Stimulated activated CD8-positive, alpha-beta memory T cell treated with anti-CD3 and anti-CD28 coated beads, Interleukin-2, amount 100 ng/mL, for 48 hours (primary cell): Measurements from ENCODE around the gene CASZ1.

ENCODE experiments used
- DNase-seq, 2 donors: peaks; one replicate each; pipeline ENCODE4 v3.0.0-alpha.2; 2020; ENCODE audit warnings: low read depth in 2 of 2

The CASZ1 gene

DNA sequence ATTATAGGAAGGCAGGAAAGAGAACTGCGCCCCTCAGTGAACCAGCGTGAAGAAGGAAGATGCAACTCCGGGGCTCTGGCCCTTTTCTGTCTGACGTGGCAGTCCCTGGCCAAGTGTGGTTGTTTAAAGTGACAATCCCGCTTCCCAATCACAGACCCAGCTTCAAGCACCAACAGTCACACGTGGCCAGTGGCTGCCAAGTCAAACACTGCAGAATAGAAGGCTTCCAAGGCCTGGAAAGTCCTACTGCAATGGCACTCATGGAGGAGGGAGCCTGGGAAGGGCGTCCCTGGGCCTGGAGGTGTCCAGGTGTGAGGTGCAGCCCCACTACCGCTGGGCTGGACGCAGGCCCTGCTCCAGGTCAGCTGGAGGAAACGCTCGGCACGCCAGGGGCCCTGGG lies 143.8 kb downstream of the CASZ1 start:
- DNase-seq = no peak

DNA sequence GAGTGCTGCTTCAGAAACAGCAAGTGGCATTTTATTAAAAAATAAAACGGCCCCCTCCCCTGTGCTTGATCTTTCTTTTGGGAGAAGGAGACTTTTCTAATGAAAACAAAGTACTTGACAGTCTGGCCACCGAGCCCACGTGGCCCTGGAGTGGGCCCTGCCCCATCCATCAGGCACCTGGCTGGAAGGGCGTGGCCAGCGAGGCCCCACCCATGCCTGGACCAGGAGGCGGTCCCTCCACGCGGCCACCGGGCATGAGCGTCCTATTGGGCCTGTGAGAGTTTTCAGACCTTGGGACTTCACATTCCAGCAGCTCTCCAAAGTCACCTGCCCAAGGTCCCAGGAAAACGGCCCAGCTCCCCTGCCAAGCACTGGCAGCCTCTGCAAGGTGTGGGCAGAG lies 144.7 kb downstream of the CASZ1 start:
- no peak for DNase-seq

DNA sequence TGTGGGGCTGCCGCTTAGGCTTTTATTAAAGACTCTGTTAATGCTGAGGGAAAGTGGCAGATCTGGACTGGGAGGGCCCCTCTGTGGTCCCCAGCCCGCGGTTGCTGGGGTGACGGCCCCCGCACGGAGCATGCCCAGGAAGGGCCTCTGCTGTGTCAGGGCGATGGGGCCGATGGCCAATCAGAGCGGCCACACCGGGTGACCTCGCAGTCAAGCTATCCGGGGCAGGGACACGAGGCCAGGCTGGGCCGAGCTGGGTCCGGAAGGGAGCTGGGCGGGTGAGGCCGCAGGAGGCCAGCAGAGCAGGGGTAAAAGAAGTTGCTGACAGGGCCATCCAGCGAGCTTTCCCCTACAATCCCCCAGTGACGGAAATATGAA lies 145.1 kb downstream of the CASZ1 start:
- no peak for DNase-seq

DNA sequence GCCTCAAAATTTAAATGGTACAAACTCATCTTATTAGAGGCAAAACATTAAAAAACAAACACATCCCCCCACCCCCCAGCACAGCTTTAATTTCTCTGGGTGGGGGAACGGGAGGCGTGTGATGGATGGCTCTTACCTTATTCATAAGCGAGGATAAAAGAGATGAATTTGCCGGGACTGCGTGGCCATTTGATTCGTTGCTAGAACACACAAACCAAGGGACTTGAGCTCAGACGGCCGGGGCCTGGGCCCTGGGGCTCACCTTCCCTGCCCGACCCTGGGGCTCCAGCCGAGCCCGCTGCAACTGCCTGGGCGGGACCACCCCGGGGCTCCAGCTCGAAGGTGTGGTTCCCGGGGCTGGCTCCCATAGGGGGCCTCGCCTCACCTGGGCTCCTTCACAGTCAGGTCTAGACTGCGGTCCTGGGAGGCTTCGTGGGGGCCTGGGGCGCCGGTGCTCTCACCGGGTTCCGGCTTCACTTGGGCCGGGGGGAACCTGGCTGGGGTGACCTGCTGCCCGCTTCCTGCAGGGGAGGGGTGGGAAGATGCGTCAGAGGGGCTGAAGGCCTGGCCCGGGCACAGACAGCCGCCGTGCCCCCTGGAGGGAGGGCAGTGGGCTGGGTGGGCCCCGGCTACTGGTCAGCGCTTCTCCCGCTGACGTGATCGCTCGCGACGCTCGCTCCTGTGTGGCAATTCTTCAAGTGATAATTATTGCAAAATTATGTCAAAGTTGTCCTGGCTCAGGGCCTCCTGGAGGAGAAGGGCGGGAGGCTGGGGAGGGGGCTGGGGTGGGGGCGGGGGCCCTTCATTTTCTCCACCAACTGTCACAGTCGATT lies 145.7 kb downstream of the CASZ1 start:
- DNase-seq = no peak

DNA sequence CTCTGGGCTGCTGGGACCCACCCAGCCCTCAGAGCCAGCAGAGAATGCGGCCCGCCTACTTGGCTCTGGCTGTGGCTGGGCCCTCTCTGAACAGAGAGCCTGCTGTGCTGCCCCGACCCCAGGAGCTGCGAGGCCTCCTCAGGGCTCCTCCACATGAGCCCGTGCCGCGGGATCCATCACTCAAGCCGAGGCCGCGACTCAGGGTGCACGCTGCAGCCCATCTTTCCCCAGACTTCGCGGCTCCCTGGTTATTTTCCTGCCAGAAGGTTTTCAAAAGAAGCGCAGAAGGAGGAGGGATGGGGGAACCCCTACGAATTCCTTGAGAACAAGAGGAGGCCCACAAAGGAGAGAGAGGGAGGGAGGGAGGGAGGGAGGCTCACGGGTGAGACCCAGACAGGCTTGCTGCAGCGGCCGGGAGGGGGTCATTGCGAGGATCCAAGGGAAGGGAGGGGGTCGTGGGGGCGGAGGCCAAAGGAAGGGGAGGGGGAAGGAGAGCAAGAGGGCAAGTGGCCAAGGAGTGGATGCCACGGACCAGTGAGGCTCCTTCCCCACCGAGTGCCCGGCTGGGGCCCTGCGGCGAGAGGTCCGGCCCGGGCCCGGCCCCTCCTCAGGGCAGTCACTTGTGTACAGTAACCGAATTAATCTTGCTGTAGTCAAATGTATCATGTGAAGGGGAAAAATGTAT lies 146.8 kb downstream of the CASZ1 start:
- no peak for DNase-seq

DNA sequence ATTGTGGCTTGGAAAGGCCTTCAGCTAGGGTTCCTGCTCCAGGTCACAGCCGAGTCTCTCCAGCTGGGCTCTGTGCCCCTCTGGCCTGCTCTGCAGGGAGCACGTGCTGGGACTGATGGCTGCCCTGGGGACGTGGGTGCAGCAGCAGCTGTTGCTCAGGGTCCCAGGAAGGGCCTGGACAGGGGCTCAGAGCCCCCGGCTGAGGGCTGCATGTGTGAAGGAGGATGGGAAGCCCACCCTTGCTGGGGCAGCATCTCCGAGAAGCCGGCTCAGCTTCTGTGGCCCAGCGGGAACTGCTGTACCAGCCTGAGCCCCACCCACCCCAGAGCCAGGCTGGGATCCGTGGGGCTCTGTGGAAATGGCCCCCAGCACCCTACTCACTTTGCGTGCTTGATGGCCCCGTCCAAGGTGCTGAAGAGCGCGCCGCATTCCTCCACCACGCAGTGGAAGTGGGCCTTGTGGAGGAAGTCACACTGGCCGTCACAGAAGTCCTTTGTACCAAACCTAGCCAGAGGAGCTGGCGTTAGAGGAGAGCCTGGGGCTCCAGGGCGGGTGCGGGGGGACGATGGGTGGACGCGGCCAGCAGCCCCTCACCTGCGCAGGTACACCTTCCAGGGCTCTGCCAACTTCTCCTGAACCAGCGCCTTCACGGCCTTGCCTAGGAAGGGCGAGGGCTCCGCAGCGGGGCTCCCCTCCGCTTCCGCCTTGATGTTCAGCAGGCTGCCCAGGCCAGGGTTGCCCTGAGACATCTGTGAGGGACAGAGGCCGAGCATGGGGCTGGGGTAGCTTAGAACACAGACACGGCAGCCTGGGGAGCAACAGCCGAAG lies 147.5 kb downstream of the CASZ1 start:
- DNase-seq = no peak

DNA sequence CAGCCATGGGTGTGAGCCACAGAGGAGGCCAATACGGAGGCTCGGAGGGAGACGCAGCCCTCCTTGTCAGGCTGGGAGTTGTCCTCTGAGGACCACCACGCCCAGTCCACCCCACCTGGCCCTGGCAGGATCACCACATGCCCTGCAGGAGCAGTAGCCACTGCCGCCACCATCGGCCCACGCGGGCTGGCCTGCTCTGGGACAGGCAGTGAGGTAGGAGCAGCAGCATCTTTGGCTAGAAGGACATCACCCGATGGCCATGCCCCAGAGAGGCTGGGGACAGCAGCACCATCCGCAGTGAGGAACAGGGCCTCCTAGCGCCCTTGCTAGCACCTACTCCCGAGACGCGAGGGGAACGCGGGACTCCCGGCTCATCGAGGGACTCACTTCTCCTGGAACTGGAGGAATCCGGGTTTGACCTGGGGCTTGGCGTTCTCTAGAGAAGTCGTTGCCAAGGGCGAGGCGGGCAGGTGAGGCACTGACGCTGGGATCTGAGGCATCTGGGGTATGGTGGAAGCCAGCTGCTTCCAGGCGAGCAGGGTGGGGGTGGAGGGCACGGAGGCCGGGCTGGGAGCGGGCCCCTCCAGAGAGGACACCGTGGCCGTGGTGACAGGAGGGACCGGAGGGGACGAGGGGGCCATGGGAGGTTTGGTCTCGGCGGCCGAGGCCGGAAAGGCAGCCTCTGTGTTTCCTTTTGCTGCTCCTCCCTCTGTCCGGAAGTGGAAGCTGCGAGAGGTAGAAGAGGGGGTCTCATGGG lies 148.9 kb downstream of the CASZ1 start:
- no peak for DNase-seq

DNA sequence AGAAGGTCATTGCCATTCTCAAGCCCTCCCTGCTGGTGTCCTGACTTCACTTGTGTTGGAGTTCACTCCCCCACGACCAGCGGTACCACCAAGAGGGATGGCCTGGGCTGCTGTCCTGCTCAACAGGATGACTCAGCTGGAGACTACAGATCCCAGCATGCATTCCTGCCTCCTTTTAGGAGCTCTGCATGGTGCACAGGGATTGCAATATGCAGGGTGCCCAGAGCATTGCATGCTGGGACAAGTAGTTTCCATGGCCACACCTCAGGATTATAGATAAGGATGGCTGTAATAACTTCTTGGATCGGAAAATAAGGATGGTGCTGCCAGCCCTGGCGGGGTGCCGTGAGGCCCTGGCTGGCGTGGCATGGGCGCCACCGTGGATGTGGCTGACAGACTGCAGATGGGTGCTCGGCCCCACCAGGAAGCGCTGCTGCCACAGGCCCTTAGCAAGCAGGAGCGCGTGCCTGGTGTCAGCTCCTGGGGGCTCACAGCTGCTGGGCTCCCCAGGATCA lies 150.0 kb downstream of the CASZ1 start:
- DNase-seq = no peak

DNA sequence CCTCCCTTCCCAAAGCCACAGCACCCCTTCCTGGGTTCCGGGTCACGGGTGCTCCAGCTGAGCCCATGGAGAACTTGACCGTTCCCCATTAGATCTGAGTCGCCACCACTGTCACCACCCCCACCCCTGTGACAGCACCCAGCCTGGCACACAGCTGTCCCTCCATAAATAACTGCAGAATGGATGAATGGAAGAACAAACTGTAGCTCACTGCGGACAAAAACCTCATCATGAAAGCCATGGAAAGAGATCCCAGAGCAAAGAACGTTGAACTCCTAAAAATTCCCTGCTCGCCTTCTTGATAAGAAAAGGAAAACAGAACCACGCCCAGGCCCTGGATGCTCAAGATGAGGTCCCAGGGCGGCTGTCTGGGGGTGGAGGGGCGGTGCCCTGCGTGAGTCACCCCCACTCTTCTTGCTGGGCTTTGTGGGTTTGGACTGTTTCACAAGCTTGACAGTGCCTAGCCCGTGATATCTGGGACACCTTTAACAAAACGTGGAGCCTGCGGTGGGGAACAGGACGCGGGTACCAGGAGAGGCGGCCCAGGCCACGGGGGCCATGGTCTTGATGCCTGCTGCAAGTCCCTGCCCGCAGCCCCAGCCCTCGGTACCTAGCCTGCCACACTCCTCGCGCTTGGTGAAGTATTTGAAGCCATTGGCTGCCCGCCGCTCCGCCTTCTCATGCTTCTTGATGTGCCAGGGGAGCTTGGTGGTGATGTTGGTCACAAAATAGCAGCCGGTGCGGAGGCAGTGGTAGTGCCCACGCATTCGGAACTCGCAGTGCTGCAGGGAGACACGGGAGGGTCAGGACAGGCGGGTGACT lies 151.9 kb downstream of the CASZ1 start:
- DNase-seq = peak; percentile 9 to 18

DNA sequence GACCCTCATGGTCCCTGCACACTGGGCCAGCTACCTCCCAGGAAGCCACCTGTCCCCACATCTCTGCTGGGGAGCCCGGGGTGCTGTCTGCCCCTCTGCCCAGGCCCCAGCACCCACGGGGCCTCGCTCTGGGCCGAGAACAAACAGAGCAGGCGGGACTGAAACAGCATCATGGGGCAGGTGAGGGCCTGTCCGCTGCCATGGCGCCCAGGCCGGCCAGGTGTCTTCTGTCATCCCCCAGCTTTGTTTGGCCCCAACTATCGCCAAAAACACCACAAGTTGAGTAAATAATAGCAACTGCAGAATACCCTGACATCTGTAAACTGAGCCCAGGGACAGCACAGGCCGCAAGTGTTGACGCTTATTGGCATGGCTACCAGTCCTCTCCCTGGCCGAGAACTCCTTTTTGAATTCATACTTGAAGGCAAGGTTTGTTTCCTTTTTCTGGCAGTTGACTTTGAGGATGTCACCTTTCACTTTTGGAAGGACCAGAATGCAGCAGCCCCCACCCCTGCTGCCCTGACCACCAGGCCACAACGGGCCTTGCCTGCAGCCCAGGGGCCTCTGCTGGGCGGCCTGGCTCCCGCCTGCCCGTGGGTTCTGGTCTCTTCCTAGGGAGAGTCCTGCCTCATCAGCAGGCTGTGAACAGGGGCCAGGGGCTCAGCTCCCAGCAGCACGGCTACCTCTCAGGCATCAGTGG lies 152.7 kb downstream of the CASZ1 start:
- DNase-seq = no peak

DNA sequence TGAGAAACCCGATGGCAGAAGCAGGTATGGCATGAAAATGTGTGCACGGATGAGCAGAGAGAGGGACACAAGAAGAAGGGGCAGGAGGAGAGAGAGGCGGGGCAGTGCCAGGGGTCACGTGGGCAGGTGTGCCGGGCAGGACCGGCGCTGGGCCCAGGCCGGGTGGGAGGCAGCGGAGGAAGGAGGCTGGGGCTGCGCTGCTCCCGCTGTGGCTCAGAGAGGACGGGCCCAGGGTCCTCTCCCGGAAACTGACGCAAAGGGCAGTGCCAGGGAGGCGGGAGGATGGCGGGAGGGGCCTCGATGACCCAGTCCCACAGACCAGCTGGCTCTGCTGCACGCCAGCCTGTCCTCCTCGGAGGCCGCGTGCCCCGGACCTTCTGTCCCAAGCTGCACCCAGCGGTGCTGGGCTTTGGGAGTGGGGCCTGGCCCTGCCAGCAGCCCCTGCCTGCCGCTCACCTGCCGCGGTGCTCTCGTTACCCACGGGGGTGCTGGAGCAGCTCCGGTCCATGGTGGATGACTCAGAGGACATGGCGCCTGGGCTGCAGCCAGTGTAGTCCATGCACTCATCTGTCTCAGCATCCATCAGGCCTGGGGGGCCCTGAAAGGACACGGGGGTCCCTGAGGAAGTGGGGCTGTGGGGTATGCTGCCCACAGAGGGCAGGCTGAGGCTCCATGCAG lies 153.9 kb downstream of the CASZ1 start:
- no peak for DNase-seq

DNA sequence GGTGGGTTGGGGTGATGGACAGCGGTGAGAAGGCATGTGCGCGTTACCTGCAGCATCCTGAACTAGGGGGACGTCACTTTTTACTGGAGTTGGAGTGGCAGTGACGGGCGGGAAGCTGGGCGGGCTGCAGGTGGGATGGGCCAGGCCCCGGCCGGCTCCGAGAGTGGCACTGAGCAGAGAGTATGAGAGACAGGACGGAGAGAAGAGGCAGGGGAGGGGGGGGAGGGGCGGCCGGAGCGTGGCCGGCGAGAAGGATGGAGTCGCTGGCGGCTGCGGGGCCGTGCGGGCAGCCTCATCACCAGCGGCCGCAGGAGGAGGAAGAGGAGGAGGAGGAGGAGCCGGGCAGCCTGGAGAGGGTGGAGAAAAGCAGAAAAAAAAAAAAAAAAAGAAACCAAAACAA lies 154.5 kb downstream of the CASZ1 start:
- no peak for DNase-seq

DNA sequence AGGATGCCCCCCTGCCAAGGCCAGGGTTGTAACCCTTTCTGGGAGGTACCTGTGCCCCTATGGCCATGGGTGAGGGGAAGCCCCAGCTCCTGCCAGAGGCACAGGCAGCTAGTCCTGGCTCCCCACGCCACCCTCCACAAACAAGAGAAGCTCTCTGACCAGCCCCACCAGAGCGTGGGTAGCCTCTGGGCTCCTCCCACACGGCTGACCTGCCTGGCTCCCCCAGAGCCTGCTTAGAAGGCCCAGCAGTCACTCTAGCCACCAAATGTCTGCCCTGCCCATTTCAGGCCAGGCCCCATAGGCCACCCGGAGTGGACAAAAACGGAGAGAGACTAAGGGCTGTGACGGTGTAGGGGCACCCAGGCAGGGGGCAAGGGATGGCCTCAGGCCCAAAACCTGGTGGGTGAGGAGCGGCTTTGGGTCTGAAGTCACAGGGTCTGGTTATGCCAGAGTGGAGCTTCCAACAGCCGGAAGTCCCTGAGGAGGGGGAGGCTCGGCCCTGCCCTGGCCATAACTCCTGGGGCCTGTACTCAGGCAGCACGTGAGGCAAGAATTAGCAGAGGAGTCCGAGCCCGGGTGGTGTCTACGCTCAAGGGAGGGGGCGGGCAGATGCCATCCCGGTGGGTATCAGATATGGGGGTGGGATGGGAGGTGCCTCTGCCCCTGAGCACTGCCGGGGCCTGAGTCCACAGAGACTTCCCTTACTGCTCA lies 155.4 kb downstream of the CASZ1 start:
- no peak for DNase-seq

DNA sequence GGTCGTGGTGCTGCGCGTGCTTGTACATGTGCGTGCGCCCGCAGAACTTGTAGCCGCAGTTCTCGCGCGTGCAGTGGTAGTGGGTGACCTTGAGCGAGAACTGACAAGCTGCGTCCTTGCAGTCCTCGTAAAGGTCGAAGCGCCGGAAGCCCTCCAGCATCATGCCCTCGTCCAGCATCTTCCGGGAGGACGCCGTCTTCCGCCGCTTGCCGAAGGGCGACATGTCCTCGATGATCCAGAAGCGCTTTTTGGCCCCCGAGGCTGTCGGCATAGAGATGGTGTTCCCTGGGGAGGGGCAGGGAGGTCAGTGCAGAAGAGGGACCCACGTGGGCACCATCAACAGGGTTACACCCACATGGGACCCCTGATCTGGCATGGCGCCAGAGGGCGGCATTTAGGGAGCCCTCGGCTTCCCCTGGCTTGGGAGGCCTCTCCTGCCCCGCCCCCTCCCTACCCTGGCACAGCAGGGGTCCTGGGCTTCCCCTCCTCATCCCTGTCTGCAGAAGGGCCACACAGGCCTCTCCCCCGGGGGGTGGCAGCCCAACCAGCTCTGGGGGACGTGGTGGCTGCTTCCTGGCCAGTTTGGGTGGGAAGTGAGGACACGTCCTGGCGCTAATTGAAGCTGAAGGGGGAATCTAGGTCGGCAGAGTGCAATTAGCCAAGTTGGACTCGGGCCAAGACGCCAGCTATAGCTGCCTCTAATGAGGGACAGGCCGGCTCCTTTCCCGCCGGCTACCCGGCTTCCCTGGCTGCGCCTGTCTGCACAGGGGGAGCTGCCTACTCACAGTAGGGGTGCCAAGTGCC lies 156.5 kb downstream of the CASZ1 start:
- no peak for DNase-seq

DNA sequence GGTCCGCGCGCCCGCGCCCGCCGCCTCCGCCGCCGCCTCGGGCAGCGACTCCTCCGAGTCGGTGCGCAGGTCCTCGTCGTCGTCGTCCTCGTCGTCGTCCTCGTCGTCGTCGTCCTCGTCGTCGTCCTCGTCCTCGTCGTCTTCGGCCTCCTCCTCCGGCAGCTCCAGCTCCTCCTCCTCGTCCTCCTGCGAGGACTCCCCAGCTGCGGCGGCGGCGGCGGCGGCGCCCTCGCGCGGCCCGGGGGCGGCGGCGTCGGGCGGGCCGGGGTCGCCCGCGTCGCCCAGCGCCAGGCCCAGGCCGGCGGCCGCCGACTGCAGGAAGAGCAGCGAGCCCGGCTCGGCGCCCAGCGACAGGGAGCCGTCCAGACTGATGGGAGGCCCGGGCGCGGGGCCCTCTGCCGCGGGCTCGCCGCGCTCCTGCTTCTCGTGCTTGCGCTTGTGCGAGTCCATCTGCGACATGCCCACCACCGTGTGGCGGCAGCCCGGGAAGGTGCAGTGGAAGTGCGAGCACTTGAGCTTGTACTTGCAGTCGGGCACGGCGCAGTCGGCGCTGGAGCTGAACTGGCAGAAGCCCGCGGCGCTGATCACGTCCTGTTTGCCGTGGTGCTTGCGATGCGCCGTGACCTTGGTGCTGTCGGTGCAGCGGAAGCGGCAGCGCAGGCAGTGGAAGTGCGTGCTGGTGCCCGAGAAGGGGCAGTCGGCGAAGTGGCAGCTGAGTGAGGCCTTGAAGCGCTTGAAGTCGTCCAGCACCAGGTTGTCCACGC lies 157.3 kb downstream of the CASZ1 start:
- no peak for DNase-seq

DNA sequence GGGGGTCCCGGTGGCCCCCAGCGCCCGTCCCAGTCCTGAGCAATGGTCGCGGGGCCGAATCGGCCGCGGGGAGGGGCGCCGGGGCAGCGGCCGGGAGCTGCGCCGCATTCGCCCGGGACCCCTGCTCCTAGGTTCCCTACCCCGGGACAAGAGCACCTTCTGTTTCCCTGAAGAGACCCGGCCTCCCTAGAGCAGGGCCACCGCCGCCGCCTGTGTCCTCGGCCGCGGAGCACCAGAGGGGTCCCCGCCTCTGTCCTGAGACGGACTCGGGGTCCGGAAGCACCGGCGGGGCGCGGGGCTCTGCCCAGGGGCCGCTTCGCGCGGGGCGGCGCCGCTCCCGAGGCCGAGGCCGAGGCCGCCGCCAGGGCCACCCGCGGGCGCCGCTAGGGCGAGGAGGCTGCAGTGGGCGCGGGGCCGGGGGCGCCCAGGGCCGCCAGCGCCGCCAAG lies 157.9 kb downstream of the CASZ1 start:
- DNase-seq = no peak
